ENCODE measurements around the gene OTC.
A peak's percentile ranks its signal among the peaks of the same experiment; 100 is the strongest.

Gene OTC

GRCh38 chrX:38352362-38352761 lies at the start of gene OTC:
Gene OTC (plus strand): TSS chrX:38352604. CDS start chrX:38352697, 93 bp downstream.
- DNase-seq = no peak

GRCh38 chrX:38304010-38304409 lies 48.4 kb upstream of the OTC start:
- DNase-seq = no peak

- no peak for DNase-seq
Observed at GRCh38 chrX:38305971-38306370, 46.4 kb upstream of the OTC start.

DNA sequence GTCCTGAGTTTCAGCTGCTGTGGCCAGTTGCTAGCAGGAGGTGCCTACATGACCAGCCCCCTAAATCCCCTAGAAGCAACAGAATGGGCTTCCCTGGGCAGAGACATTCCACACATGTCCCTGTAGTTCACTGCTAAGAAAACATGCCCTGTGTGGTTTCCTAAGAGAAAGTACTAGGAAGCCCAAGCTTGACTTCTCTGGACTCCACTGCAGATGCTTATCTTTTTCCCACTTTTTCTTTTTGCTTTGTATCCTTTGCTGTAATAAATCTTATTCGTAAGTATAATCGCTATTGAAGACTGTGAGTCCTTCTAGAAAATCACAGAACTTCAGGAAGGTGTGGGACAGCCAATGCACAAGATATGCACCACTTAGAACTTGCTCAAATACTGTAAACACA lies 40.7 kb upstream of the OTC start:
- no peak for DNase-seq

GRCh38 chrX:38312436-38312835 lies 40.0 kb upstream of the OTC start:
- no peak for DNase-seq

DNA sequence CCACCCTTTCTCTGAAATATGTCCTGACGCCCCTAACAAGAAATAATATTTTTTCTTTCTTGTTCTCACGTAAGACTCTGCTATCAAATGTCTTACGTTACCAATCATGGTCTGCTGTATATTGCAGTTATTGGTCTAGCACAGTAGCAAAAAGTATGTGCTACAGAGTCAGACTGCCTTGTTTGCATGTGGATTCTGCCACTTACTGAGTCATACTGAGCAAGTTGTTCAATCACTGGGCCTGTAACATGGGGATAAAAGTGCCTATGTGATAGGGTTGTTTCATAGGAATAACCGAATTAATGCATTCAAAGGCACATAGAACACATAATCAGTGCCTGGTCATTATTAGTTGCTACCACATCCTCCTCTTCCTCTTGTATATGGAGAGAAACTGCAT lies 39.2 kb upstream of the OTC start:
- no peak for DNase-seq

- DNase-seq = no peak
Observed at GRCh38 chrX:38315186-38315585, 37.2 kb upstream of the OTC start.

- DNase-seq = no peak
Observed at GRCh38 chrX:38318196-38318595, 34.2 kb upstream of the OTC start.

- DNase-seq = no peak
Observed at GRCh38 chrX:38318606-38319005, 33.8 kb upstream of the OTC start.

DNA sequence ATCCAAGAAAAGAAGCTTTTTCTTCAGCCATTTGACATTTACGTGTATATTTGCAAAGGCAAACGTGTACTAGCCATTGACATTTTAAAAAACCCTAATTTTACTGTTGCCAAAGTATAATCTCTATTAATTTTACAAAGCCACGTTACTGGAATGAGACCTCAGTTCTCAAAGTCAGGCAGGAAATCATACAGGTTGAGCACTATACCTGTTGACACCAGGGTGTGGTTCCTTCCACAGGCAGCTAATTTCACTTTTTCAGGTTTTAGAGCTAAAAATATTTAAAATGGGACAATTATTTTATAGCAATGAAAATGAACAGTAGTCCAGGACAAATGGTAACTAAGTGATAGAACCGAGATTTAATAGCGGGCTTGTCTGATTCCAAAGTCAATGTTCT lies 31.6 kb upstream of the OTC start:
- DNase-seq = no peak

DNA sequence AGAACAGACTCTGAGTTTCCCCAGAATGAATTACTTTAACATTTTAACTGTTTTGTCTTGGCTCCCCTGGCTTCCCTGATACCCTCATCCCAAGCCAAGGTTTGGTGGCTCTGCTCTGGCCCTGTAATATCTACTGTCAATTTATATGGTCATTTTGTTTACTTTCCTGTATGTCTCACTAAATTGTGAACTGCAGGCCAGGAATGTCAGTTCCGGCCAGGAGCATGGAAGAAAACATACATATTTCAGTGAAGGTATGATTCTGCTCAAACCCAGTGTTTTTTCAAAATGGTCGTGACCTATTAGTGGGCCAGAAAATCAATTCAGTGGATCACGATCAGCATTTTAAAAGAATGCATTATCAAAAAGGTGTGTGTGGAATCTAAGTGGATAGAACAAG lies 26.3 kb upstream of the OTC start:
- DNase-seq = no peak

- peak; percentile 91 for DNase-seq
Observed at GRCh38 chrX:38327007-38327774, 25.2 kb upstream of the OTC start, which contains the start of gene RPGR. Gene RPGR (minus strand): TSS chrX:38327509. CDS start chrX:38327367, 142 bp downstream.

DNA sequence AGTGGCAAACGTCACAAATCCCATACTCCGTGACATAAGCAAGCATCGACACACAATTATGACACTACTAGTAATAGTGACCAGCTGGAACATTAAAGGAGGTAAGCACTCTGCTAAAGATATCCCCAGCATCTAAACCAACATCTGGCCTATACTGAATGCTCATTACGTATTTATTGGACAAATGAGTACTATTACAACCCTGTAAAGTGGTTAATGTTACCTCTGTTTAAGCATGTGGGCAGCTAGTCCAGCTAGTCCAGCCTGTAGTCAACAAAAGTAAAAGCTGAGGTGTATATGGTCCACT lies 24.7 kb upstream of the OTC start:
- no peak for DNase-seq

DNA sequence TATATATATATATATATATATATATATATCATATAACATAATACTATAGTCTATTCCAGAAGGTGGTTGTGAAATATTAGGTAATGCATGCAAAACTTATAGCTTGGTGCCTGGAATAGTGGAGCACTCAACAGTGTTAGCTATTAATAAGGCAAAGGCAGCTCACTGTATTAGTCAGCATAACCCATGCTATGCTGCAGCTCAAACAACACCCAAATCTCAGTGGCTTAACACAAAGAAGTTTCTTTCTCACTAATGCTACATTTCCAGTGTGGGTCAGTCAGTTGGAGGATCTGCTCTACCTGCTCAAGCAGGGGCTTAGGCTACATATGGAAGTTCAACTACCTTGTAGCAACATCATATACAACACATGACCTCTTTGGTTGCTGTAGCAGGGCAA lies 19.9 kb upstream of the OTC start:
- DNase-seq = no peak

DNA sequence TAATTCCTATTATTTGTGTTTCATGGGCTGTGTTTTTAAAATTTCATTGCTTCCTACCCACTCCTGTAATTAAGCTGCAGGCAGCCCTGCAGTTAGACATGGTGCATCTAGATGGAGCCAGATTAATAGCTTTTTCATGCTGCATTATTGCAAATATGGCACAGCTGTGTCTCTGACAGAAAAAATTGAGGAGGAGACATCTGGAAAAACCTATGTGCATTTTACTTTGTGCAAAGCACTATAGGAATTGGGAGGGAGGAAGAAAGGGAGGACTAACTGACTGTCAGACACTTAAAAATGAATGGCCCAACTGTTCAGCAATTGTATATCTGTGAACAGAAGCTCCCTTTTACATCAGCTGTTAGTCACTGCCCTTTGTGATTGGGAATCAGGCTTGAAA lies 17.0 kb upstream of the OTC start:
- DNase-seq = no peak

DNA sequence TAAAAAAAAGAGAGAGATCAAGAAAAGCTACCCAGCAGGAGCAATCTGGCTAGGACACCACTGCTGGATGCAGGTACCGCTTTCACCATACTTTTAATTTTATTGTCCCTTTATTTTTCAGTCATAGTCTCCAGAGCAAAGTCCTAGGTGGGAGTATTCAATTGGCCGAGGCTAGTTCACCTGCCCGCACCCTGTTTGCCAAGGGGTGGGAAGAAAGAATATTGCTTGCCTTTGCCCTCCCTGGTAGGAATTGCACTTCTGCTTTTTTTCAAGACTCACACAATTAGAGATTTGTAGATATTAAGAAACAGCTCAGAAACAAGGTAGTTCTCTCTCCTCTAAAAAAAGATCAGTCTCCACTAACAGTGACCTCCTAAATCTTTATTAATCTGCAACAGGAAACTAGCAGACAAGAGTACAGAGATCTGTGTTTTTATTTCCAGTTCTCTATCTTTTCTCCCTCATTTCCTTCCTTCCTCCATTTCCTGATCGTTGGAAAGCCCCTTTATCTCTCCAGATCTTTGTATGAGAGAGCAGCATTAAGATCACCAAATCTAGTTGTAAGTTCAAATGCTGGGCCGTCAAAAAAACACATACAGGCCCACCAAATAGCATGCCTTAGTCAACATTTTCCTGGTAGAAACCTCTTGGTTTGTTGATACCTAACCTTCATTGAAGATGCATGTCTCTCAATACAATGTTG lies 15.7 kb upstream of the OTC start:
- no peak for DNase-seq

DNA sequence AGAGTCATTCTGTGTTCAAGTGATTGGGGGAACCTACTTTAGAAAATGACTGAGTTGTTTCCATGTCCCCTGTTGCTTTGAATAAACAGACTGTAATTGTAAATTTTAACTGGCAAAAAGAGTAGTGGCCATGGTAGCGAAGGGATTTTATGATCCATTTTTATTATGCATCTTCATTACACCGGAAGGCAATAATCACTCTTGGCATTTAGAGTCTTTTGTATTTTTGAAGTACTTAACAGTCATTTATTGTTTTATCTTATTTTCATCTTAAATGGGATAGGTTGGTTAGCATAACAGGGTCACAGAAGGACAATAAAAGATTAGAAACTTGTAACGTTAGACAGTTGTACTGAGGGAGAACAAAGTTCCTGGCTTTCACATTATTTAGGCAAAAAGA lies 11.0 kb upstream of the OTC start:
- no peak for DNase-seq

DNA sequence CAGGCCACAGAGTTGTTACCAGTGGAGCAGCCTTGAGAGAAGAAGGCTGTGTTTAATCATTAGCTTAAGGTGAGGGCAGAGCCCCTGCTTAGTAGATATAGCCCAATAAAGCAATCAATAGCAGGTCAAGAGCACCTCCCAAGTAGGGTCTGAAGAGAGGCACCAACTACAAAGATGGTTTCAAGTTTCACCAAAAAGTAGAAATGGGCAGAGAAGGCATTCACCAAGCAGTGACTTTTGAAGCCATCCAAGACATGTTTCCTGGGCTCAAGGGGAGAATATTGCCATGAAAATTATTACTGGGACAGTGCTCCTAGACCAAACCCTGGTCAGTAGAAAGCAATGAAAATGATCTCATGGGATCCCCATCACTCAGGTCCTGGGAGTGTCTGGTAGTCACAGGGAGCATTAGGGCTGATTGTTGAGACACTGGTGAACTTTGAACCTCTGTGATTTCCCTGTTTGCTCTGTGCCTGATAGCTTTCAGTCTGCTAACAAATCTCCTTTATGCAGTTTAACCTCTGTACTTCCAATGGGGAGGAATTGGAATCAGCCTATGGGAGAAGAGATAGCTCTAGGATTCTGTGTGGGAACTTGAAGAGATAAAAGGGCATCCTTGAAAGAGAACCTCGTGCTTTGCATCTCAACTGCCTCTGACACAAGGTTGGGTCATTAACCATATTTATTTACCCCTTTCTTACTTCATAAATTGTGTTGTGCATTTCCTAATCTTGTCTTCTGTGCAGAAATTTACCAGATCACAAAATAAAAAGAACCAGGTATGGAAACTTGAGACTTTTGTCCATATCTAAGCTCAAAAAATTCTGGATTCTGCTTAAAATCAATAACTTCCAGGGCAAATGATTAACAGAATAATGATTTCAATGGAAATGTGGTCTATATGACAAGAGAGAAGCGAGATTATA lies 9.3 kb upstream of the OTC start:
- DNase-seq = no peak

- no peak for DNase-seq
Observed at GRCh38 chrX:38346150-38346549, 6.3 kb upstream of the OTC start.

GRCh38 chrX:38347136-38347535 lies 5.3 kb upstream of the OTC start:
- peak; percentile 54 for DNase-seq

GRCh38 chrX:38351346-38351745 lies 1.1 kb upstream of the OTC start:
- DNase-seq = no peak

- no peak for DNase-seq
Observed at GRCh38 chrX:38356401-38356800, 4.0 kb downstream of the OTC start.

All from activated CD4-positive, alpha-beta T cell treated with anti-CD3 and anti-CD28 coated beads, Interleukin-2, amount 50 U/mL, for 16 hours (primary cell).